ENCODE results near the gene SOX10.
A peak's percentile ranks its signal among the peaks of the same experiment; 100 is the strongest.
"Not testable (repeated sequence)": the region's sequence is repeated elsewhere in the genome, so short reads cannot be mapped to it uniquely, and the experiment has no call there.

SOX10 gene

DNA sequence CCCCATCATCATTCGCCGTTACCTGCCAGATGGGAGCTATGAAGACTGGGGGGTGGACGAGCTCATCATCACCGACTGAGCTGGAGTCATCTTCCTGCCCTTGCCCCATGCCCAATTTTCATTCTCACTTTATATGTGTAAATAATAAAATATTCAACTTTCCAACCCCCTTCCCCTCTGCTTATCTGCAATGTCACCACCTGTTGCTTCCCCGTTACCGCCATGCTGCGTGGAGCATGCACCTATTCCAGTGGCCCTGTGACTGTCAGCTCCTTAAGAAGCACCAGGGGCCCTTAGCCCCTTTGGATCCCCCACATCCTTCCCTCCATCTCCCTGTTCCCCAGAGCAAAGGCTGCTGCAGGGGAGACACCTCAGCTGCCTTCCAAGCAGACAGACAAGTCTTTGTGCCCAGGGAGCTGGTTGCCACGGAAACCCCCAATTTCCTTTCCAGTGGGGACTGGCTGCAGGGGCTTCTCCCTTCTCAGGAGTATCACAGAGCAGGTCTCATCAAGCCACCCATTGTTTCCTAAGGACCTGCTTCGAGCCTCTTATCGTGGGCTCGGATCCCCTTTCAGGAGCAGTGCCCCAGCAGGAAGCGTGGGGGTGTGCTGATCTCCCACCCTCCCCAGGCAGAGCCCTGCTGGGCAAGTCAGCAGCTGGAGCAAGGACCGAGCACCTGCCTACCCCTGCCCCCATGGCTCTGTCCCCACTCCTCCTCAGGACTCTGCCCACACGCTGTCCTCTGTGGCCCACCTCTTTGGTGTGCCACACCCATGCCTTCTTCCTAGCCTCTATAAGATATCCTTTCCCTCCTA is 16.5 kb downstream of the SOX10 start:
- peak in 5 of 58 donors; percentile 23 to 53 (median 38) for DNase-seq

DNA sequence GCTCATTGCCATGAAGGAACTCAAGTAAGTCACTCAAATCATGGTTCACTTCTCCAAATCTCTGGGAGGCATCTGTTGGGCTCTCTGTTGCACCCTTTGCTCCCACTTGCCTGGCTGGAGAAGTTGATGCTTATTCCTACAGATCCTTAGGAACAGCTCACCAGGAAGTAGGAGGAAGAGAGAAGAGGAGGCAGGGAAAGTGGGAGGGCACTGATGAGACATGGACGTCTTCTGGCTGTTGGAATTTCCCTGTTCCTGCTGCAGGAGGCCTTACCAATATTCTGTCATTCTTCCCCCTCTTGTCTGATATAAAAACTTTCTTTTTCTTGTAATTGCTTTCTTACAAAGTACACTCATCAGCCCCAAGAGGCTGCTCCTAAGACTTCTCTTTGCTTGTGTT is 17.2 kb downstream of the SOX10 start:
- DNase-seq = no peak

DNA sequence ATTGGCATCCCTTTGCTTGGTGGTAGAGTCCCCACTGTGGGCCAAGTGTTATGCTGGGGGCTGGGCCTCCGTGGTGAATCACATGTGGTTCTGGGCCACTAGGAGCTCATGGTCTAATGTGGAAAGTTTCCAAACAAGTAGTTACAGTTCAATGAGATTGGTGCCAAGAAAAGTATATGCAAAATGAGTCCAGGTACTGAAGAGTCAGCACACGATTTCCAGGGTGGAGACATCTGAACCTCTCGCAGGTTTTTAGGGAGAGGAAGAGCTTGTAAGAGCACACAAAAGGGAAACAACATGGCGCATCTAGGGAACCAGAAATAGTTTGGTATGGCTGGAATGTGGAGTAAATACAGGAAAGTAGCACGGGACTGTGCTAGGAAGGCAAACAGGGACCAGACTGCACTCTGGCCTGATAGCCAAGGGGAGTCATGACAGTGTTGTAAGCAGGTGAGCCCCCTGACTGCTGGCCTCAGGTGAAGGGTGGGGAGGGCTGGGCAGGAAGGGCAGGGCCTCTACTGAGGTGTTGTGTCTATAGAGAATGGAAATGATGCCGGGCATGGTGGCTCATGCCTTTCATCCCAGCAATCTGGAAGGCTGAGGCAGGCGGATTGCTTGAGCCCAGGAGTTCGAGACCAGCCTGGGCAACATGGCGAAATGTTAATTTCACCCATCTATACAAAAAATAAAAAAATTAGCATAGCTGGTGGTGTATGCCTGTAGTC is 18.3 kb downstream of the SOX10 start:
- no peak for DNase-seq

DNA sequence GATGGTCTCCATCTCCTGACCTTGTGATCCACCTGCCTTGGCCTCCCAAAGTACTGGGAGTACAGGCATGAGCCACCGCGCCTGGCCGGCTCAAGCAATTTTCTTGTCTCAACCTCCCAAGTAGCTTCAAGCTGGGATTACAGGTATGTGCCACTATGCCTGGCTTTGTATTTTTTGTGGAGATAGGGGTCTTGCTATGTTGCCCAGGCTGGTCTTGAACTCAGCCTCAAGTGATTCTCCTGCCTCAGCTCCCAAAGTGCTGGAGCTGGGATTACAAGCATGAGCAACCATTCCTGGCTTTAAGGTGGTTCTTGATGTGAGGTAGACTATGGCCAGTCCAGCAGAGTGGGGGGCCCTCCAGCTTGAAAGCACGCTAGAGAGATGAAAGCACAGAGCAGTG is 23.3 kb downstream of the SOX10 start:
- DNase-seq = no peak

DNA sequence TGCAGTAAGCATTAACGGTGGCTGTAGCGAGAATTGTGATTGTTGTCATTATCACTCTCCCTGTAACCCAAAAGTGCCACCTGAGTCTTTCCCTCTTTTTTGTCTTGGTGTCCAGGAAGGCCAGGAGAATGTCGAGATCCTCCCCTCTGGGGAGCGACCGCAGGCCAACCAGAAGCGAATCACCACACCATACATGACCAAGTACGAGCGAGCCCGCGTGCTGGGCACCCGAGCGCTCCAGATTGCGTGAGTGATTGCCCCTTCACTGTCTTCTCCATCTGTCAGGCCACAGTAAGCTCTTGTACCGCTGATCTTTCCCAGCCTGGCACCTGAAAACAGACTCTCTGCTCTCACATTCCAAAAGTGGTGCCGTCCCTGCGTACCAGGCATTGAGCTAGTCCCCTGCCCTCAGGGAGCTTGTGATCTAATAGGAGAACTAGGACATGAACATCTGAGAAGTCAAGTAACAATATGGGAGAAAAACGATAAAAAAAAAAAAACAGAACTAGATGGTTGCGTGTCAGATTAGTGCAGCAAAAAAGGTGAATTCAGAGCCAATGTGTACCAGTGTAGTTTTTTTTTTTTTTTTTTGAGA is 25.0 kb downstream of the SOX10 start:
- no peak for DNase-seq

DNA sequence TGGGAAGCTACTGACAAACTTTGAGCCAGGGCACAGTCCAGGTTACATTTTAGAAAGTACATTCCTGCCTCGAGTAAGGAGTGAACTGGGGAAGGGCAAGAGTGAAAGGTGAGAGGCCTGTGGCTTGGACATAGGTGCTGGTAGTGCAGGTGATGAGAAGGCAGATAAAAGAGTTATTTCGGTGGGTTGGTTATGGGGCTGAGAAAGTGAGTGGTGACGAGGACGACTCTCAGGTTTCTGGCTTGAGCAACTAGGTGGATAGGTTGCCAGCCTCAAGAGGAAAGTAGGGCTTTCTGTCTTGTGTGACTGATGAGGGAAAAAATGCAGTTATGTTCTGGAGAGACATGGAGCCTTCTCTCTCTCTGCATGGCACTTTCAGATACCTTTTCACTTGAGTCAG is 27.1 kb downstream of the SOX10 start:
- DNase-seq = no peak

DNA sequence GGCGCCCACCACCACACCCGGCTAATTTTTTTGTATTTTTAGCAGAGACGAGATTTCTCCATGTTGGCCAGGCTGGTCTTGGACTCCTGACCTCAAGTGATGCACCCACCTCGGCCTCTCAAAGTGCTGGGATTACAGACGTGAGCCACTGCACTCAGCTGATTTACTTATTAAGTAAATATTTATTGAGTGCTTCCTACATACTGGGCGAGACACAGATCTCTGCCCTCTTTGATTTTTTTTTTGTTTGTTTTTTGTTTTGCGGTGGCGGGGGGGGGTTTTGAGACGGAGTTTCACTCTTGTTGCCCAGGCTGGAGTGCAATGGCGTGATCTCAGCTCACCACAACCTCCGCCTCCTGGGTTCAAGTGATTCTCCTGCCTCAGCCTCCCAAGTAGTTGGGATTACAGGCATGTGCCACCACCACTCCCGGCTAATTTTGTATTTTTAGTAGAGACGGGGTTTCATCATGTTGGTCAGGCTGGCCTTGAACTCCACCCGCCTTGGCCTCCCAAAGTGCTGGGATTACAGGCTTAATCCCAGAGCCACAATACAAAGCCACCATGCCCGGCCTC is 28.4 kb downstream of the SOX10 start:
- DNase-seq = not testable (repeated sequence)

DNA sequence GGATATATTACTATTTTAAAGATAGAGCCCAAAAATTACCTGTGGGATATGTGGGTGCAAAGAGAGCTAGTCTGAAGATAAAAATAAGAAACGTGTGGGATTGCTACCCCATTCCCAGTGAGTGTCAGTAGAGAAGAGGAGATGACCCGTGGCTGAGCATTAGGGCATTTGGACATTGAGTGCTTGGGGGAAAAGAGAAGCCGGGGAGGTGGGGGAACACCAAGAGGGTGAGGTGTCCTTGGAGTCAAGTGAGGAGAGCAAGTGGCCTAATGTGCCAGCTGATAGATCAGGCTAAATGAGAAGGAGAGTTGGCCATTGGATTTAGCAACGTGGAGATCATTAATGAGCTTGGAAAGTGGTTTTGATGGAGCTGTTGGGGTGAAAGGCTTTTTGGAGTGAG is 29.7 kb downstream of the SOX10 start:
- DNase-seq = no peak

DNA sequence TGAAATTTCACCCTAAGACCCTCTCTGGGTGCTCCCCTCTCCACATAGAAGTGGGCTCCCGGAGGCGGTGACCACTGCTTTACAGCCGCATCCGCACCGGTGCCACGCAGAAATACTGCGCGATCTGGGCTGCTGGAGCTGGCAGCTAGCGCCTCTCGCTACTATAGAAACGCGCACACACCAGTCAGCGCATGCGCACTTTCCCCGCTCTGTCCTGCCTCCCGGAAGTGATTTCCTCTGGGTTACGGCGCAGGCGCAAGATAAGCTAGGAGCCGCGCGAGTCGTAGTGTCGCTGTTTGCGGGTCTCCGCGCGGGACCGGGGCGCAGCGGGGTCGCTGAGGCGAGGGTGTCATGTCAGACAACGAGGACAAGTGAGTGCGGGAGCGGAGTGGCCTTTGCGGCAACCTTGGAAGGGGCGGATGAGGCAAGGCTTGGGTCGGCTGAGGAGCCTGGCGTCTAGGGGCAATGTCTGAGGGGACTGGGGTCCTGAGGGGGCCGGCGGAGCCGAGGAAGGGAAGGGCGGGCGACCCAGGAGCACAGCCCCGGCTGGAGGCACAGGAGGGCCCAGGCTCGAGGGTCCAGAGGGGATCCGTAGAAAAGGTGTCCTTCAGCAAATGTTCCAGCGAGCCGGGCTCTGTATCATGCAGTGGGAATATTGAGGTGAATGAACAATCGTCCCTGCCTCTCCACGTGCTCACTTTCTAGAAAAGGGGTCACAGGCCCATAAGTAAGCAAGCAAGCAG is 30.7 kb downstream of the SOX10 start, which contains the start of the genes C22orf23 and POLR2F:
Gene C22orf23, minus strand, starts transcription at position 165 of the 743 bp plus-strand sequence. CDS start 452 bp downstream, outside the sequence.
Gene POLR2F, plus strand, starts transcription at position 263 of the 743 bp plus-strand sequence. Its CDS starts 89 bp downstream, at position 352.
- peak; percentile 34 to 95 (median 88) for DNase-seq

DNA sequence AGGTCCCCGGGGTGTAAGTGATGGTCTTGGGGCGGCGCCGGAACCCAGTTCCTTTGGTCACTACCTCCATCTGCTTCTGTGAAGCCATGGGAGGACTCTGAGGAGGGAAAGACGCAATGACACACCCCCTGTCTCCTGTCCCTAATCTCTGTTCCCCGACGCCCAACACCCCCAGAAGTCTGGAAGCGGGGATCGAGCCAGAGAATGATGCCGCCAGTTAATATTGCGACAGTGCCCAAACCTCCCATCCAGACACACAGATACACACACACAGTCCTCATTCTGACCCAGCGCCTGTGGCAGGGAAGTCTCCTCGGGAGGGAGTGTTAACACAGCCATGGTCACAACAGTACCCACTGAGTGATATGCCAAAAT is 31.3 kb downstream of the SOX10 start:
- DNase-seq = peak in 4 of 58 donors; percentile 64 to 78 (median 68)

DNA sequence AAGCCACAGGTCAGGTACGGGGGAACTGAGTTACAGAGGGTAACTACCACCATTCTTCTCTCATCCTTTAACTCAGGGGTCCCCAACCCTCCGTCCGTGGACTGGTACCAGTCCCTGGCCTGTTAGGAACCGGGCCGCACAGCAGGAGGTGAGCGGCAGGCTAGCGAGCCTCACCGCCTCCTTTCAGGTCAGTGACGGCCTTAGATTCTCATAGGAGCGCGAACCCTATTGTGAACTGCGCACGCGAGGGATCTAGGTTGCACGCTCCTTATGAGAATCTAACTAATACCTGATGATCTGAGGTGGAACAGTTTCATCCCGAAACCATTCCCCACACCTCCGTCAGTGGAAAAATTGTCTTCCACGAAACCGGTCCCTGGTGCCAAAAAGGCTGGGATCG is 31.7 kb downstream of the SOX10 start:
- not testable (repeated sequence) for DNase-seq

DNA sequence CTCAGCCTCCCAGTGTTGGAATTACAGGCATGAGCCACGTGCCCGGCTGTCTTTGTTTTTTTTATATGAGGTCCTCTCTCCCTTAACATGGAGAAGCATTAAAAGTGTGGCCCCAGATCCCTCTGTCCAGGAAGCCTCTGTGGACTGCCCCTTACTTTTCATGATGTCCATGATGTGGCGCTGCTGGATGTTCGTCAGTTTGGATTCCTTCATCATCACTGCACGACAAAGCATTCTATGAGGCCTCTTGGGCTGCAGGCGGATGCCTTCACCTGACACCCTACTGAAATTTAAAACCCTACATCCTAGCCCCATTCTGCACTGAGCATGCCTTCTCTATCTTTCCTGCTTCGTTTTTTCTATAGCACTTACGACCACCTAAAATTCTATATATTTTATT is 33.0 kb downstream of the SOX10 start:
- no peak for DNase-seq

DNA sequence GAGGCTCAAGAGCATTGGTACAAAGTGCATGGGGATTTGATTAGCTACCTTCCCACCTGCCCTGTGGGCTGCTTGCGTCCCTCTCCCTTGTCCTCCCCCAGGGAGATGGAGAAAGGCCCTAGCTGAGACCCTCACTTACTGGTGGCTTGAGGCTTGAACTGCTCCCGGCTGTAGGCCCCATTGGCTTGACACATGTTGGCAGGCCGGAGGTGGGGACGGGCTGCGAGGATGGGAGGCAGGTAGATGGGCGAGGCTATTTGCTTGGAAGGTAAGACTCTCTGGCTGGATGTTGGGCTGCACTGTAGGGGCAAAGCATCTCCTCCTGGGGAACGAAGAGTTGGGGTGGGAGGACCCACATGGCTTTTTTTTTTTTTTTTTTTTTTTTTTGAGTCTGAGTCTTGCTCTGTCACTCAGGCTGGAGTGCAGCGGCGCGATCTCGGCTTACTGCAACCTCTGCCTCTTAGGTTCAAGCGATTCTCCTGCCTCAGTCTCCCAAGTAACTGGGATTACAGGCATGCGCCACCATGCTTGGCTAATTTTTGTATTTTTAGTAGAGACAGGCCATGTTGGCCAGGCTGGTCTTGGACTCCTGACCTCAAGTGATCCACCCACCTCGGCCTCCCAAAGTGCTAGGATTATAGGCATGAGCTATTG is 37.1 kb downstream of the SOX10 start:
- not testable (repeated sequence) for DNase-seq

DNA sequence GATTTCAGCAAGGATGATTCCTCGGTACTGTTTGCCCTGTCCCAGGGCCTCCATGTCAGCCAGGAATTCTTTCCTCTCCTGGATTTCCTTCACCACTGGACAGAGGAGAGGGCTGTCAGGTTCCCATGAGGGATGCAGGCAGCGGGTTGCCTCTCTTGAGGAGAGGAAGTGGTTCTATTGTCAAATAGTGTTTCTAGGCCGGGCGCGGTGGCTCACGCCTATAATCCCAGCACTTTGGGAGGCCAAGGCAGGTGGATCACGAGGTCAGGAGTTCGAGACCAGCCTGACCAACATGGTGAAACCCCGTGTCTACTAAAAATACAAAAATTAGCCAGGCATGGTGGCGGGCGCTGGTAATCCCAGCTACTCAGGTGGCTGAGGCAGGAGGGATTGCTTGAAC is 39.9 kb downstream of the SOX10 start:
- not testable (repeated sequence) for DNase-seq

DNA sequence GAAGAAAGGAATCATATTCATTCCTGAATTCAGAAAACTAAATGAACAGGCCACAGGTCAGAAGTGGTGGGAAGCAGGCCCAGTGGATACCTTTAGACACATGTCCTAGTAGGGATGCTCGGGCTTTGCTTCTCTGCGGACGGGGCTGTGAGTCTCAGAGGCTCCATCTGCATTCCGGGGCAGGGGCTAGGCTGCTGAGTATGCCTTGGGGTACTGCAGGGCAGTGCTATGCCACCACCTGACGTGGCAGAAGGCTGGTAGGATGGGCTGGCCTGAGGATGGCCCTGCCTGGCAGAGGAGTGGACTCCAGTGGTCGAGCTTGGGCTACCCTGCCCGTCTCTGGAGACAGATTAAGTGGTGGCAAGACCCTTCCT is 40.5 kb downstream of the SOX10 start:
- no peak for DNase-seq

DNA sequence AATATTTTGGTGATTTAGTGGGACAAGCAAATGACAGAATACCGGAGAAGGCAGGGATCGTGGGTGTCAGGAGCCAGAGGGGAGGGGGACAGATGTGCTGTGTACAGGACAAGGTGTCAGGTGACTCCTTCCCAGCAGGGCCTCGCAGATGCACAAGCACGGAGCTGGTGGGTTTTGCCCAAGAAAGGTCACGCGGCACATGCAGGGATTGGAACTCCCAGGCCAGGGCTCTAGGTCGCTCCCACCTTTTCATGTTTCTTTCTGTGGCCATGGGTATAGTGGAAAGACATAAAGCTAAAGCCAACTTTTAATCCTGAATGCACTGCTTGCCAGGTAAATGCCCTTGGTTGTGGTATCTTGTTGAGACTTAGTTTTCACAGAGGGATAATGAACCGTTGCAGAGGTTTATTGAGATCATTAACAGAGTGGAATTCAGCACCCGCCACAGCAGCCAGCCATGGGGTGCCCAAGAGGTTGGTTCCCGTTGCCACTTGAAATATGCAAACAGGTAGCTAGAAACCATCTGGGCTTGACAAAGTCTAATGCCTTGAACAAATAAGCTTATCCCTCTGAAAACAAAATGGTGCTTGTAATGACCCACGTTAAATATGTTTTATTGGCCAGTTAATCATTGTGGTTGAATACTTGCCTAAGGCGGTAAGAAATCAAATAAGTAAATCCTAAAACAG is 41.1 kb downstream of the SOX10 start:
- no peak for DNase-seq

DNA sequence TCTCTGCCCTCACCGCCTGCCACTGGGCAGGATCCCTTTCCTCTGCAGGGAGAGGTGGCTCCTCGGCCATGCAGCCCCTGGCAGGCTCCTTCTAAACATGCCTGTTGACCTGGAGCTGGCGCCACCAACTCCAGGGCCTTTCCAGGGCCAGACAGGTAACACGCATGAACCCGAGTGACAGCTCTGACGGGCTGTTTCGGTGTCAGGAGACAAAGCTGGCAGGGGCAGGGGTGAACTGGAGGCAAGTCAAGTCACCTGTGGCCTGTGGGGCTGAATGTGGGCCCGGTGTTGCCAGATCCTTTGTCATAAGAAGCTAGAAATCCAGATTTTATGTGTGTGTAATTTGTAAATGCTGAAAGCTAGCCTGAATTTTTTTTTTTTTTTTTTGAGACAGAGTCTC is 42.2 kb downstream of the SOX10 start:
- DNase-seq = no peak

DNA sequence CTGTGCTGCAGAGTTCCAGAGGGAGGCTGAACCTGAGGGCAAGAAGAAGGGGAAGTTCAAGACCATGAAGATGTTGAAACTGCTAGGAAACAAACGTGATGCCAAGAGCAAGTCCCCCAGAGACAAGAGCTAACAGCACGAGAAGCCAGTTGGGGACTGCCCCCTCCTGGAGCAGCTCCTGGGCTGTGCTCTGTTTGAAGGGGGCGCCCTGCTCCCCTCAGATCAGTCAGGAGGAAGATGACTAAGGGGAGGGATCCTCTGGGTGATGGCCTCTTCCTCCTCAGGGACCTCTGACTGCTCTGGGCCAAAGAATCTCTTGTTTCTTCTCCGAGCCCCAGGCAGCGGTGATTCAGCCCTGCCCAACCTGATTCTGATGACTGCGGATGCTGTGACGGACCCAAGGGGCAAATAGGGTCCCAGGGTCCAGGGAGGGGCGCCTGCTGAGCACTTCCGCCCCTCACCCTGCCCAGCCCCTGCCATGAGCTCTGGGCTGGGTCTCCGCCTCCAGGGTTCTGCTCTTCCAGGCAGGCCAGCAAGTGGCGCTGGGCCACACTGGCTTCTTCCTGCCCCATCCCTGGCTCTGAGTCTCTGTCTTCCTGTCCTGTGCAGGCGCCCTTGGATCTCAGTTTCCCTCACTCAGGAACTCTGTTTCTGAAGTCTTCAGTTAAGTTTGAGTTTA is 43.5 kb downstream of the SOX10 start:
- no peak for DNase-seq

DNA sequence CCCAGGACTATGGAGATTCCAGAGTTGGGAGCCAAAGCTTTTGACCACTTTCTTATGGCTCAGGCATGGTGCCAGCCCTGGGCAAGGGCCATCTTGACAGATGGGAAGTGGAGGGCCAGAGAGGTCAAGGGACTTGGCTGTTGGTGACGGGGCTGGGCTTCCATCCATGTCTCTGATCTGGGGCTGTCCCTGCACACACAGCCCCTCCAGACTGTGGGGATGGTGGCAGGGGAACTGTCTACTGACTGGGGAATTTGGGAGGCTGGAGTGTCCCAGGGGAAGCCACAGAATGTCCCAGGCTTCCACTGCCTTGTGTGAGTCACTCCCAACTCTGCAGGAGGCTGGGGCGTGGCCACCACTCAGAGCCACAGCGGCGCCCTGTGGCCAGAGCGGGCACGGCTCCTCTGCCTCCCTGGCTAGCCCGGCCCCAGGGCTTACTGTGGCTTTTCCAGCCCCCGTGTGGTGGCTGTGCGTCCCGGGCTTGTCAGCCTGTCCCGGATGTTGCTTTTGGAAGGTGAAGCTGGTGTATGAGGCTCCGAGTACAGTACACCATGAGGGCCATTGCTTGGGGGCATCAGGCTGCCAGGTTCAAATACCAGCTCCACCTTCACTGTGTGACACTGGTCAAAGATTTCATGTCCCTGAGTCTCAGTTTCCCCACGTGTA is 50.5 kb downstream of the SOX10 start:
- peak in 56 of 58 donors; percentile 5 to 82 (median 63) for DNase-seq

Measured in anterior cingulate cortex (tissue), 58 donors.